GM19468 (cell line): Measurements from ENCODE around the gene CPT1C.
"Not testable (repeated sequence)": the region's sequence is repeated elsewhere in the genome, so short reads cannot be mapped to it uniquely, and the experiment has no call there.

Source experiments
- ATAC-seq: cut with Tn5 transposase; IDR thresholded peaks from one replicate; pipeline ENCODE4 v1.9.1; 2021; ENCODE audit warnings: mild to moderate bottlenecking, moderate library complexity, moderate number of reproducible peaks; ENCODE audit not compliant: unreplicated experiment; ENCODE audit errors: extremely low read depth

The CPT1C gene

DNA sequence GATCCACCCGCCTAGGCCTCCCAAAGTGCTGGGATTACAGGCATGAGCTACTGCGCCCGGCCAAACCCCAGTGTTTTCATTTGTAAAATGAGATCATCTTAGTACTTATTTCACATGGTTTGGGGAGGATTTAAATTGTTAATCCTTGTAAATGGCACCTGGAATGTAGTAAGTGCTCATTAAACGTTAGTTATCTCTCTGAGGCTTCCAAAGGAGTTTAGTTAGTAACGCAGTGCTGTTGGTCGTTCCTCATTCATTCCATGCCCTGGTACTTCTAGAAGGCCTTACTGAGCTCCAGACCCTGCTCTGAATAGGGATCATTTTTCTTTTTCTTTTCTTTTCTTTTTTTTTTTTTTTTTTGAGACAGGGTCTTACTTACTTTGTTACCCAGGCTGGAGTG, 5.2 kb downstream of the CPT1C start:
- ATAC-seq: no peak

DNA sequence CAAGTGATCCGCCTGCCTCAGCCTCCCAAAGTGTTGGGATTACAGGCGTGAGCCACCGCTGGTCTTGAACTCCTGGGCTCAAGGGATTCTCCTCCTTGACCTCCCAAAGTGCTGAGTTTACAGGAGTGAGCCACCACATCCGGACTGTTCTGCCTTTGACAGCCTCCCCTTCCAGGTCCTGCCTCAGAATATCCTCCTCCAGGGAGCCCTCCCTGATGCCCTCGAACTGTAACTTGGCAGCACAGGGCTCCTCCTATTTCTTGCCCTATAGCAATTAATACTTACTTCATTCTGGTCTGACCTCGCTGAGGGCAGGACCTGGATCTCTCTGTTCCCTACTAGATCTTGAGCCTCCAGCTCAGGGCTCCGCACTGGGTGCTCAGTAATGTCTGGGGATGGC, 5.9 kb downstream of the CPT1C start:
- ATAC-seq: no peak

DNA sequence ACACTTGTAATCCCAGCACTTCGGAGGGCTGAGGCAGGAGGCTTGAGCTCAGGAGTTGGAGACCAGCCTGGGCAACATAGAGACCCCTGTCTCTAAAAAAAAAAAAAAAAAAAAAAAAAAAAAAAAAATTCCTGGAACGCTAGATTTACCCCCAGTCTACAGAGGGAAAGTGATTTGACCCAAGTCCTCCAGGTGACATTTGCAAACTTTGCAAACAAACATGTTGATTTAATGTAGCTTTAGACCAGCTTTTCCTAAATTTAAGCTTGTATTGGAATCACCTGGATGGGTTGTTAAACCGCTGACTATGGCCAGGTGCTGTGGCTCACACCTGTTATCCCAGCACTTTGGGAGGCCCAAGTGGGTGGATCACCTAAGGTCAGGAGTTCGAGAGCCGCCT, 8.4 kb downstream of the CPT1C start:
- no peak for ATAC-seq

DNA sequence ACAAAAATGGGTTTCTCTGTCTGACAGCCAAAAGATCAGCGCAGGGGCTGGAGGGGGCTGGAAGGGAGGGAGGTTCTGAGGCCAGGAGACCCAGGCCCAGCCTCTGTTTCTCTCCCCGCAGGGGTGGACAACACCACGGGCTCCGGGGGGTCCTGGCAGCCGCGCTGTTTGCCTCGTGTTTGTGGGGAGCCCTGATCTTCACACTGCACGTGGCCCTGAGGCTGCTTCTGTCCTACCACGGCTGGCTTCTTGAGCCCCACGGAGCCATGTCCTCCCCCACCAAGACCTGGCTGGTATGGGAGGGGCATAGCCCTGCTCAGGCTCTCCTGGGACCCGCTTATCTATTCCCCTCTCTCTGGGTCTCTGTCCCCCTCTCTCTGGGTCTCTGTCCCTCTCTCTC, 9.6 kb downstream of the CPT1C start:
- ATAC-seq: no peak

DNA sequence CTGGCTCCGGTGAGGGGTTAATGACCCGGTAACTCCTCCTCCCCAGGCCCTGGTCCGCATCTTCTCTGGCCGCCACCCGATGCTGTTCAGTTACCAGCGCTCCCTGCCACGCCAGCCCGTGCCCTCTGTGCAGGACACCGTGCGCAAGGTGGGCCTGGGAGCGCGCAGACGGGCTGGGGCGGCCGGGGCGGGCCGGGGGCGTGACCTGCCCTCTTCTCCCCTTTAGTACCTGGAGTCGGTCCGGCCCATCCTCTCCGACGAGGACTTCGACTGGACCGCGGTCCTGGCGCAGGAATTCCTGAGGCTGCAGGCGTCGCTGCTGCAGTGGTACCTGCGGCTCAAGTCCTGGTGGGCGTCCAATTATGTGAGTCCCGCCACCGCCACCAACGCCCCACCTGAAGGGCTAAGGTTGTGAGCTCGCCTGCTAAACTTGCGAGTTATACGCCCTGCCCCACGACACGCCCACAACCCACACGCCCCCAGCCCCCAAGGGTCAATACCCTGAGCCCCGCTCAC, 10.4 kb downstream of the CPT1C start:
- ATAC-seq: no peak

DNA sequence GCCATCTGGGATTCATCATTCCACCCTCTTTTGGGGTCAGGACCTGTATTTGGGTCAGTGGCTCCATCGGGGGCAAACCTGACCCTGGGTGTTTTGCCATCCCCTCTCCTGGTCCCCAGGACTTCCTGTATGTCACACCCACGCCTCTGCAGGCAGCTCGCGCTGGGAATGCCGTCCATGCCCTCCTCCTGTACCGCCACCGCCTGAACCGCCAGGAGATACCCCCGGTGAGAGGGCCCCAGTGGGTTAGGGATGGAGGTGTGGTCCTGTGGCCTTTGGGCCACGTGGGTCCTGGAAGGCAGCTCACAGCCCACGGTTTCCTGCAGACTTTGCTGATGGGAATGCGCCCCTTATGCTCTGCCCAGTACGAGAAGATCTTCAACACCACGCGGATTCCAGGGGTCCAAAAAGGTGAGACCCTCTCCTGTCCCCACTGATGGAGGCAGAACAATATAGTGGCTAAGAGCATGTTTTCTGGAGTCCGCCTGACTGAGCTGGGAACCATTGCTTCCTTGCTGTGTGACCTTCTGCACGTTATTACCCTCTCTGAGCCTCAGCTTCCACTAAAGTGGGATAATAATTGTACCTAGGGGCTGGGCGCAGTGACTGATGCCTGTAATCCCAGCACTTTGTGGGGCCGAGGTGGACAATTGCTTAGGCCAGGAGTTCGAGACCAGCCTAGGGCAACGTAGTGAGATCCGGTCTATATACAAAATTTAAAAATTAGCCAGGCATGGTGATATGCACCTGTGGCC, 14.1 kb downstream of the CPT1C start:
- ATAC-seq: no peak

DNA sequence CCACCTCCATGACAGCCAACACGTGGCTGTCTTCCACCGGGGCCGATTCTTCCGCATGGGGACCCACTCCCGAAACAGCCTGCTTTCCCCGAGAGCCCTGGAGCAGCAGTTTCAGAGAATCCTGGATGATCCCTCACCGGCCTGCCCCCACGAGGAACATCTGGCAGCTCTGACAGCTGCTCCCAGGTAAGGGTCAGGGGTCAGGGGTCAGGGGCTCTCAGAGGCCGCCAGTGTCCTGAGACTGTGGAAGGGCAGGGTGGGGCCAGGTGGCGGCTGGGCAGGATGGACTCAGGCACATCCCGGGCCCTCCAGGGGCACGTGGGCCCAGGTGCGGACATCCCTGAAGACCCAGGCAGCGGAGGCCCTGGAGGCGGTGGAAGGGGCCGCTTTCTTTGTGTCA, 15.0 kb downstream of the CPT1C start:
- no peak for ATAC-seq

DNA sequence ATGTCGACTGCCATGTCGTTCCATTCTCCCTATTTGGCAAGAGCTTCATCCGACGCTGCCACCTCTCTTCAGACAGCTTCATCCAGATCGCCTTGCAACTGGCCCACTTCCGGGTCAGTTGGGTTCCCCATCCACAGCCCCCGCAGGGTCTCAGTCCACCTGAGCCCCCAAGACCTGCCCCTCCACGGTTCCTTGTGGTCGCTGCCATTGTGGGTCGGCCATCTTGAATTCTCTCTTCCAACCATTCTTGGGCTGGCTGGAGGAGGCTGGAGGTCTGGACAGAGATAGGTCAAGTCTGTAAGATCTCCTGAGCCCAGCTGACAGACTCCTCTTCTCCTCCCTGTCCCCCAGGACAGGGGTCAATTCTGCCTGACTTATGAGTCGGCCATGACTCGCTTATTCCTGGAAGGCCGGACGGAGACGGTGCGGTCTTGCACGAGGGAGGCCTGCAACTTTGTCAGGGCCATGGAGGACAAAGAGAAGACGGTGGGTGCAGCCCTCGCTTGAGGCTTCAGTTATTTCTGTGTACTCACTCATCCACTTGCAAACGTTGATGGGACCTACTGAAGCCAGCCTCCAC, 19.5 kb downstream of the CPT1C start:
- ATAC-seq: no peak

DNA sequence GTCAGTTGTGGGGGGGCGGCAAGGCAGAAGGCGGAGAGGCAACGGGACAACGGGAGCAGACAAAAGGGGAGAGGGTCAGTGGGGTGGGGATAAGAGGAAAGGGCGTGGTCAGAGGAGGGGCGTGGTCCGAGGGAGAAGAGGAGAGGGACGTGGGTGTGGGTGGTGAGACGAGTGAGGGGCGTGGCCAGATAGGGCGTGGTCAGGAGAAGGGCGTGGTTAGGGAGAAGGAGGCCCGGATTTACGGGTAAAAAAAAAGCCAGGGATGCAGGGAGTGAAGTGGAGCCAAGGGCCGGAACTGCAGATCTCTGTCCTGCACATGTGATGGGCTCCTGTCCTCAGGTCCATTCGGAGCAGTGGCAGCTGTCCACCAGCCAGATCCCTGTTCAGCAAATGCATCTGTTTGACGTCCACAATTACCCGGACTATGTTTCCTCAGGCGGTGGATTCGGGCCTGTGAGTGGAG, 21.5 kb downstream of the CPT1C start:
- no peak for ATAC-seq

DNA sequence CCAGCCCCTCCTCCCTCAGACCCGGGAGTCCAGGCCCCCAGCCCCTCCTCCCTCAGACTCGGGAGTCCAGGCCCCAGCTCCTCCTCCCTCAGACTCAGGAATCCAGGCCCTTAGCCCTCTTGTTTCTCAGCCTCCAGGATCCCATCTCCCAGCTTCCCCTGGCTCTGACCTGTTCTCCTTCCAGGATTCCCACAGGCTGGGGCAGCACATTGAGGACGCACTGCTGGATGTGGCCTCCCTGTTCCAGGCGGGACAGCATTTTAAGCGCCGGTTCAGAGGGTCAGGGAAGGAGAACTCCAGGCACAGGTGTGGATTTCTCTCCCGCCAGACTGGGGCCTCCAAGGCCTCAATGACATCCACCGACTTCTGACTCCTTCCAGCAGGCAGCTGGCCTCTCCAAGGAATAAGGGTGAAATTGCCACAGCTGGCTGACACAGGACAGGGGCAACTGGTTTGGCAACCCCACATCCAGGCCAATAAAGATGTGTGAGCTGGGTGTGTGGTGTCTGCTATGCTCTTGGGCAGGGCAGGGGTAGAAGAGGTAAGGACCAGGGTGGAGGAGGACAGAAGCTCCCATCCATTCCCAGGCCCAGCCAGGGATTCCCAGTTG, 22.4 kb downstream of the CPT1C start:
- ATAC-seq: no peak

DNA sequence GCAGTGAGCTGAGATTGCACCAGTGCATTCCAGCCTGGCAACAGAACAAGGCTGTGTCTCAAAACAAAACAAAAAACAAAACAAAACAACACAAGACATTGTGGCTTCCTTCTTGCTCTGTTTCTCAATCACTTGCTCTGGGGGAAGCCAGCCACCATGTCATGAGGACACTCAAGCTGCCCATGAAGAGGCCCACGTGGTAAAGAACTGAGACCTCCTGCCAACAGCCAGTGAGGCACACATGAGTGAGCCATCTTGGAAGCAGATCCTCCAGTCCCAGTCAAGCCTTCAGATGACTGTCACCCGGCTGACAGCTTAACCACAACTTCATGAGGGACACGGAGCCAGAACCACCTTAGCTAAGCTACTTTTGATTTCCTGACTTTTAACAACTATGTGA, 25.2 kb downstream of the CPT1C start:
- no peak for ATAC-seq

DNA sequence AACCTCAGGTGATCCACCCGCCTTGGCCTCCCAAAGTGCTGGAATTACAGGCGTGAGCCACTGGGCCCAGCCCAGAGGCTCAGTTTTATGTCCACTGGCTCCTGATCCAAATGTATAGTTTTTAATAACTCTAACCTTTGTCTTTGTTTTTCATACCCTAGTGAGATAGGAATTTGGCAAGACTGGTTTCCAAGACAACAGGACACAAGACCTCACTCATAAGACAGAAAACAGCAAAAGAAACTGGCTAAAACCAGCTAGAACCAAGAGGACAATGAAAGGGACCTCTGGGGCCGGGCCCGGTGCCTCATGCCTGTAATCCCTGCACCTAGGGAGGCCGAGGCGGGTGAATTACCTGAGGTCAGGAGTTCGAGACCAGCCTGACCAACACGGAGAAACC, 27.6 kb downstream of the CPT1C start:
- no peak for ATAC-seq

DNA sequence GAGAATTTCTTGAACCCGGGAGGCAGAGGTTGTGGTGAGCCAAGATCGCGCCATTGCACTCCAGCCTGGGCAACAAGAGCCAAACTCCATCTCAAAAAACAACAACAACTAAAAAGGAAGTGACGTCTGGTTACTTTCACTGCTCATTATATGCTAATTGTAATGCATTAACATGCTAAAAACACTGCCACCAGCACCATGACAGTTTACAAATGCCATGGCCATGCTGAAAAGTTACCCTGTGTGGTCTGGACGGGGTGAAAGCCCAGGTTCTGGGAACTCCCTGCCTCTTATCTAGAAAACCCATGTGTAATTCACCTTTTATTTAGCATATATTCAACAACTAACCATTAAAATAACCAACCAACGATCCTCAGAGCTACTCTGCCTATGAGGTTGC, 28.1 kb downstream of the CPT1C start:
- no peak for ATAC-seq

DNA sequence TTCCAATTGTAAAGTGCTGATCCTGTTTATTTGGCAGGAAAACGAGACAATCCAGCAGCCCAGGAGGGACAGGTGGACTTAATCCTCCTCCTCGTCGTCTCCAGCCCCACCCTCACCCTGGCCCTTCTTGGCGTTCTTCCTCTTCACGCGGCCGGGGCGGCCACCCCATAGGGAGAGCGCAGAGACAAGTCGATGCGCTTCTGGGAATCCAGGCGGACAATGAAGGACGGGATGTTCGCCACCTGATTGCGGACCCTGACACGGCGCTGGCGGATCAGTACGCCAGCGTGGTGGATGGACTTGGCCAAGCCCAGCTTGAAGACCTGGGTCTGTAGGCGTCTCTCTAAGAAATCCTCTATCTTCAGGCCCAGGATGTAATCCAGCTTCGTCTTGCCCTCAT, 28.5 kb downstream of the CPT1C start:
- not testable (repeated sequence) for ATAC-seq

DNA sequence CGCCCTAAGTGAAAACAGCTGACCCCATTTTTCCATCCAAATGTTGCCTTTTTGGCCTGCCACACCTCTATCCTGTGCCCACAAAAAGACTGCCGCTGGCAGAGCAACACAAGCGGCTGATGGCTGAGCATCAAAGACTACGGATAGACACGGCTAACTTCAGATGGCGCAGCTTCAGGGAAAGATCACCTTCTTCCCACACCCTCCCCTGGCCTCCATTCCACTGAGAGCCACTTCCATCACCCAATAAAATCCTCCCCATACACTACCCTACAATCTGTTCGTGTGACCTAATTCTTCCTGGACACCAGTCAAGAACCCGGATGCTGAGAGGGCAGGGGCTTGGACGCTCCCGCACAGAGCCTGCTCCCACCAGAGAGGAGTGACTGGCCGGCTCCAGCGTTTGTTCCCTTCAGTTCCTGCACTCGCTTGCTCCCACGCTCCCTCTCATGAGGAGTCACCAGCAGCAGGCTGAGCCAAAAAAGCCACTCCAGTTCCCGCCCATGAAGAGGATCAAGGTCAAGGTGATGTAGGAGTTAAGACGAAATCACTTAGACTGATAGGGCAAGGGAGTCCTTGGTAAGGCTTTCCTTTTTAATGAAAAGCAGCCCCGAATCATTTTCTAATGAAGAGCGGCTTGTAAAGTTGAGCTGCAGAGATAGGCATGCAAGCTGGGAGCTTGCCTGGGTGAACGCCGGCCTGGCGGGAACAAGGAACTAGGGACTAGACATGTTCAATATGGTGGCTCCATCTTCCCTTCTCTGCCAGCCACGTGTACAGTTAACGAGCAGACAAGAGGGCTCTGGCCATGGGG, 36.5 kb downstream of the CPT1C start:
- ATAC-seq: no peak

DNA sequence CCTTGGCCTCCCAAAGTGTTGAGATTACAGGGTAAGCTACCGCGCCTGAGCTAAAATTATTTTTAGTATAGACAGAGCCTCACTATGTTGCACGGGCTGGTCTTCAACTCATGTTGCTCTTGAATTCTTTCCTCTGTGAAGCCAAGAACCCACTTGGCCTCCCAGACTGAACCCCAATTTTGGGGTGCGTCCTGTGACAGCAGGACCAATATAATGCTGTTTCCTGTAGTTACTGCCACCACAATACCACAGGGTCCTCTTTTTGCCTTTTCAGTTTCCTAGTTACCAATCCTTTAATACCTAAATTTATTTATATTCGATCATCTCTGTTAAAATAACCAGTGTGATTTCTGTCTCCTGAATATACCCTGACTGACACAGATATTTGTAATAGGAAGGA, 39.2 kb downstream of the CPT1C start:
- ATAC-seq: no peak

DNA sequence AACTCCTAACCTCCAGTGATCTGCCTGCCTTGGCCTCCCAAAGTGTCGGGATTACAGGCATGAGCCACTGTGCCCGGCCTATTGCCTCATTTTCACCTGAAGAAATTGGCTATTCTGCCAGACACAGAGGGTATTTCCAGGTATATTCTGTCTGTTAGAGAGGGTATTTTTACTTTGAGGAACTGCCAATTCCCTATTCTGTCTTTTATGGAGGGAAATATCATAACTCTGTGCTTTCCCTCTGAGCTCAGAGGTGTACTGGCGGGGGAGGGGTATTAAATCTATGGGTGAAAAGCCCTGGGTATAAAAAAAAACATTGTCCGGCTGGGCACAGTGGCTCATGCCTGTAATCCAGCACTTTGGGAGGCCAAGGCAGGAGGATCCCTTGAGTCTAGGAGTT, 47.4 kb downstream of the CPT1C start:
- ATAC-seq: no peak

DNA sequence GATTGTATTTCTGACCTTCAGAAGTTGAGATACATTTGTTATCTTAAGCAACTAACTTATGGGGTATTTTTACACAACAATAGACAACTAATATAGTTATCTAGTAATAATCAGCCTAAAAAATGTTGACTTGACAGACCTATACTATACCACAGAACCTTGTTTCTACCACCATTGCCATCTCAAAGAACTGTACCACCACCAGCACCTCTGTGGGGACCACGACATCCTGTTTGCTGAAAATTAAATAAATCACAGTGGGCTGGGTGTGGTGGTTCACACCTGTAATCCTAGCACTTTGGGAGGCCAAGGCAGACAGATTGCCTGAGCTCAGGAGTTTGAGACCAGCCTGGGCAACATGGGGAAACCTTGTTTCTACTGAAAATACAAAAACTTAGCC, 48.2 kb downstream of the CPT1C start:
- ATAC-seq: no peak

DNA sequence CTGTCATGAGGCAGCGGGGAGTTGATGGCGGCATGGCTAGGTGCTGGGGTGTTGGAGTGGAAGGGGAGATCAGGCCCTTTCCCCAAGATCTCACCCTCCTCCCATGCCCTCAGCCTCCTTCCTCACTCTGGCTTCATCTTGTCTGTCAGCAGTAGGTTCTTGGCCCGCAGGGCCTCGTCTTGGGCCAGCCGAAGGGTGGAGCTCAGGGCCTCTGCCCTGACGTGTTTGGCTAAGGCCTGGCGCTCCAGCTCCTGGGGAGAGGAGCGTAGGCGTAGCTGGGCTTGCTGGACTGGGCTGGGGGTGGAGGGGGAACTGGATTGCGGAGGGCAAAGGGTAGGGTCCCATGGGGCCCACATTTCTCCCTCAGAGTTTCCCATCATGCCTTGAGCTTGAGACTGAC, 49.0 kb downstream of the CPT1C start:
- ATAC-seq: no peak

DNA sequence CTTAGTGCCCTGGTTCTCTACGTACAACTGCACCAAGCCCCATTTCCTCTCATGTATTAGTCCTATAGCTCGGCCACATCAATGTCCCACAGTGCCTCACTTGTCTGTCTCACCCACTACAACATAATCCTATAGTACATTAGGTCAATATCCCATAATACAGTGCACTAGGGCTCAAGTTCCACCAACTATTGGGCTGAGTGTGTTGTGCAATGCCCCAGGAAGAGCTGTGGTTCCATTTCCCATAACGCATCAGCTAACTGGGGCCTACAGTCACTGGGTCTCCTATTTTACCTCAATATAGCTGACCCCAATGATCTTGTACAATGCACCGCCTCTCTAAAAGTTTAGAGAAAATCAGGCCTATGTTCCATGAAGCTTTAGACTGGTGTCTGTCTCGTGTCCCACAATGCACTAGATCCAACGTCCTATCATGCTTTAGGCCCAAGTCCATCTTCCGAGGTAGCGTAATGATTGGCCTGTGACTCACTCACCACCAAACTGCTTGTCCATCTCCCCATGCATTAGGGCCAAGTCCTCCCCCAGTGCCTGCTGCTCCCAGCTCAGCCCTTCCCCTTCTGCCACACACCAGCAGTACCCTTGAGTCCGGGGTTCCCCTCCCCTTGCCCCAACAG, 50.4 kb downstream of the CPT1C start:
- ATAC-seq: no peak
